ENCODE data around the gene CD209. TPM values are rescaled to one million over a fixed set of nuclear protein-coding genes. Genes with fewer than 3 reads are reported as not detected.
A peak's percentile ranks its signal among the peaks of the same experiment; 100 is the strongest.

Gene CD209
- total RNA-seq, 4 donors from 2014 or later, result 12.7 to 21.8 (median 17.2) TPM

- no peak for DNase-seq (ENCODE audit: low spot score)
- TF ChIP-seq CTCF (IDR thresholded peaks at IDR 0.05), result no peak
- ATAC-seq (ENCODE audit: low FRiP score), result no peak
Observed at GRCh38 chr19:7788933-7789323, 41.6 kb upstream of the CD209 start.

- ATAC-seq (ENCODE audit: low FRiP score), result no peak
- no peak for TF ChIP-seq CTCF (IDR thresholded peaks at IDR 0.05)
- no peak for DNase-seq (ENCODE audit: low spot score)
Observed at GRCh38 chr19:7788178-7788932, 41.0 kb upstream of the CD209 start.

GRCh38 chr19:7787602-7788177 lies 40.4 kb upstream of the CD209 start:
- ATAC-seq (ENCODE audit: low FRiP score), result no peak

GRCh38 chr19:7787141-7787540 lies 39.8 kb upstream of the CD209 start:
- DNase-seq (ENCODE audit: low spot score) (no peak), ATAC-seq (ENCODE audit: low FRiP score) (no peak)
- TF ChIP-seq CTCF (IDR thresholded peaks at IDR 0.05), result no peak

More at GRCh38 chr19:7787602-7788177, 40.4 kb upstream of the CD209 start:
- DNase-seq (ENCODE audit: low spot score), result no peak
- no peak for TF ChIP-seq CTCF (IDR thresholded peaks at IDR 0.05)

- TF ChIP-seq CTCF (IDR thresholded peaks at IDR 0.05), result no peak
- ATAC-seq (ENCODE audit: low FRiP score), result no peak
- no peak for DNase-seq (ENCODE audit: low spot score)
Observed at GRCh38 chr19:7784856-7785255, 37.5 kb upstream of the CD209 start.

- ATAC-seq (ENCODE audit: low FRiP score) (peak; percentile 87), DNase-seq (ENCODE audit: low spot score) (no peak)
- TF ChIP-seq CTCF (IDR thresholded peaks at IDR 0.05), result no peak
Observed at GRCh38 chr19:7783991-7784423, 36.7 kb upstream of the CD209 start.

- no peak for ATAC-seq (ENCODE audit: low FRiP score)
- TF ChIP-seq CTCF (IDR thresholded peaks at IDR 0.05), result no peak
- DNase-seq (ENCODE audit: low spot score), result no peak
Observed at GRCh38 chr19:7781157-7781556, 33.8 kb upstream of the CD209 start.

Data from omental fat pad (tissue), 4 donors.